NCI-H187 treated with DMSO at 0.1 percent for 48 hours (cell line): ENCODE results near the gene GMPPA.

Experiments used
- DNase-seq: peaks from one replicate; lab custom pipeline; 2025; lab: John Stamatoyannopoulos, UW

GMPPA gene

DNA sequence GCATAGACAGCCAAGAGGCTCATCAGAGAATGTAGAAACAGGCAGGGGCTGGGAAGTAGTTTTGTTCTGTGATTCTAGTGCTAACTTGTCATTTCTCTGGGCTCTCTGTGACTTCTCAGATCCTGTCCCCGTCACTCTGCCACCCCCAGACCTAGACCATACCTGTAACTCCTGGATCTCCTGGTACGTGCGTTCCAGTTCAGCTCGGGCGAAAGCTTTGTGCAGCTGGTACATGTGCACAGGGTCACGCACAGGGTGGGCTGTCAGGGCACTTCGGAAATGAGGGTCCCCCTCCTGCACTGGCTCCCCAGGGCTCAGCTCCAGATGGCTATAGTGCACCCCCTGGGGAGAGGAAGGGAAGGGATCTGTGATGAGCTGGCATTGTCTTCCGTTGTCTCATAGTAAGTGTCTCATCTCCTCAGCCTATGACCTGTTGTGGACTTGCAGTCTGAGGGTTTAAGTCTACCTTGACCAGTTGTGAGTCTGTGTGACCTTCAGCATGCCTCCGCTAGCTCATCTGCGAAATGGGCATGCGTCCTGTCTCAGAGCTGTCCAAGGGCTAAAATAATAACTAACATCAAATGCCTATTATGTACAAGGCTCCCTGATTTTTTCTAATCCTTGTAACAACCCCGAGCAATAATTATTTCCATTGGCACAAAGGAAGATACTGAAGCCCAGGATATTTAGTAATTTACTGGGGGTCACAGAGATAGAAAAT is 42.3 kb downstream of the GMPPA start:
- DNase-seq = no peak

DNA sequence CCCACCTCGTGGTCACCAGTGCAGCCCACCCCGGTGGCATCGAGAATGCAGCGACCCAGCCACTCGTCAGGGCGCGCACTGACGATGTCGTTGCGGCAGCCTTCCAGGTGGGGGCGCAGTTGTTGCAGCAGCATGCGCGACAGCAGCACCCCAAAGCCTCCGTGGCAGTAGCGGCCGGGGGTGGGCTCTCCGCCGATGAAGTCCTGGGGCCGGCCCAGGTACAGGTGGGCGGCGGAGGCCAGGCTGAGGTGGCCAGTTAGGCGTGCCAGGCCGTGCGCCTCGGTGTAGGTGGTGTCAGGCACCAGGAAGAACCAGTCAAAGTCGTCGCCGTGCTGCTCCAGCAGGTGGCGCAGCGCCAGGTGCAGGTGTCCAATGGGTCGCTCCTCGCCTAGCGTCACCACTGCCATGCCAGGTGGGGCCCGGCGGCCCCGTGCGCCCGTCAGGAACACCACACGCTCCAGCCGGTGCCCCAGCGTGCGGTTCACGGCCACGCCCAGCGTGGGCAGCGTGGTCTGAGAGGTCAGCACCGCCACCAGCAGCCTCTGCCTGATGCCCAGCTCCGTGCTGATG is 43.0 kb downstream of the GMPPA start:
- DNase-seq = no peak

DNA sequence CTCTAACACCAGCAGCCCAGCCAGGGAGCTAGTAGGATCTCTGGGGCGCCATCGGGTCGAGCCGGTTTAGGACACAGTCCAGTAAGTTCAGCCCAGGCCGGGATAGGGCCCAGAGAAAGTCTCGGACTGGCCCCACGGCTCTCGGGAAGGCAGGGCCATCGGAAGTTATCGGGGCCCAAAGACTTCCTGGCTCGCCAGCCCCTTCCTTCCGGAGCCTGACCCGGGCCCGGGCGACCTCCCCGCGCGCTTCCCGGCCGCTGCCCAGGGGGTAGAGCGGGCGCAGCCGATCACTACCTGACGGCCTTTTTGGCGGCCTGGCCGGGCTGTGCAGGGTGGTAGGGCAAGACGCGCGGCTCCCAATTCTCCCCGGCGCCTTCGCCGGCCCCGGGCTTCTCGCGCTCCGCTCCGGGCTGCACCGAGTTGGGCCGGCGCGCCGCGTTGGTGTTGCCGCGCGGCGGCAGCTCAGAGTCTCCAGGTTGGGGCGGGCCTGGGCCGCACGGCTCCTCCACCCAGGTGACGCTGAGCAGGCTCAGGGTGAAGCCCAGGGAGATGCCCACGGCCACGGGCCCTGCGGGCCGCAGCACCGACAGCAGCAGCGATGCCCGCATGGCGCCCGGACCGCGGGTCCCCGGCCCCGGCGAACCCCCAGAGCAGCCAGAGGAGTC is 44.4 kb downstream of the GMPPA start:
- no peak for DNase-seq

DNA sequence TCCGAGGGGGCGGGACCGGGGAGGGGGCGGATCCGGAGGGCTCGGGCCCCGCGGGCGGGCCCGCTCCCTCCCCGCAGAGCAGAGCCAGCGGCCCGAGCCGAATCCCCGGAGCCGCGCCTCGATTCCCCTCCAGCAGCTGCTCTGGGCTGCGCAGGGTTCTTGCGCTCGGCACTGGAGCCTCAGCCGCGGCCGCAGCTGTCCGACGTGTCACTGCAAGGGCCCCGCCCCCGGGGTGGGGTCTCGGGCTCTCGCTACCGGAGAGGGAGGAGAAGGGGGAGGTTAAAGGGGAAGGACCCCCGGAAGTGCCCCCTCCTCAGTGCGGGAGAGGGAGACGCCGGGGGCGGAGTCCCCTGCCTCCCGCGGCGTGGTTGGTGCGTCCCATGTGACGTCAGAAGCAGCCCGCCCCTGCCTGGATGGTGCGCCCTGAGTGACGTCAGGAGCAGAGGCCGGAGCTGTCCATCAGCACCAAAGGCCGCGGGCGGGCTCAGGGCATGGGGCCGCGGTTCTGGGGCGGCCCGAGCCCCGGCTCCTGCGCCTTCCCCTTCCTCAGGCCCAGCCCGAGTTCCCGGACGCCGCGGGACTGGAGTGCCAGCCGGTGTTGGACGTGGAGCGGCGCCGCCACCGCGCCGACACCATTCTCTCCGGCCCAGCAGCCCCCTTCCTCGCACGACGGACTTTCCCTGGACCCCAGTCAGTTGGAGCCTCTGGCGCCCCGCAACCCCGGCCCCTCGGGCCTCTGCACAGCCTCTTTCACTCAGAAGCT is 45.1 kb downstream of the GMPPA start, which contains the start of the genes CHPF and TMEM198:
CHPF (minus strand) TSS at position 214 of the 763 bp plus-strand sequence. CDS start 271 bp downstream, outside the sequence.
TMEM198 (plus strand) TSS at position 433 of the 763 bp plus-strand sequence. CDS start 700 bp downstream, outside the sequence.
- DNase-seq = peak; percentile 53

DNA sequence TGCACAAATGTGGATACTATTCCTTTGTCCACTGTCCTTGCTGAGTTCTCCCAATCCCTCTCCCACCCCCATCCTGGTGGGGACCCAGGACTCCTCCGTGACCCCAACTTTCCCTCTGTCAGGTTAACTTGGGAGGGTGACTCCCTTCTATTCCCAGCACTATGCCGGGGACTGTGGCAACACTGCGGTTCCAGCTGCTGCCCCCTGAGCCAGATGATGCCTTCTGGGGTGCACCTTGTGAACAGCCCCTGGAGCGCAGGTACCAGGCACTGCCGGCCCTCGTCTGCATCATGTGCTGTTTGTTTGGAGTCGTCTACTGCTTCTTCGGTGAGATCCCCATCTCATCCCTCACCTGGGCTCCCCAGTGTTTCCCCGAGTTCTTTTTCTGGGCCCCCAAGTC is 45.9 kb downstream of the GMPPA start:
- DNase-seq = no peak

DNA sequence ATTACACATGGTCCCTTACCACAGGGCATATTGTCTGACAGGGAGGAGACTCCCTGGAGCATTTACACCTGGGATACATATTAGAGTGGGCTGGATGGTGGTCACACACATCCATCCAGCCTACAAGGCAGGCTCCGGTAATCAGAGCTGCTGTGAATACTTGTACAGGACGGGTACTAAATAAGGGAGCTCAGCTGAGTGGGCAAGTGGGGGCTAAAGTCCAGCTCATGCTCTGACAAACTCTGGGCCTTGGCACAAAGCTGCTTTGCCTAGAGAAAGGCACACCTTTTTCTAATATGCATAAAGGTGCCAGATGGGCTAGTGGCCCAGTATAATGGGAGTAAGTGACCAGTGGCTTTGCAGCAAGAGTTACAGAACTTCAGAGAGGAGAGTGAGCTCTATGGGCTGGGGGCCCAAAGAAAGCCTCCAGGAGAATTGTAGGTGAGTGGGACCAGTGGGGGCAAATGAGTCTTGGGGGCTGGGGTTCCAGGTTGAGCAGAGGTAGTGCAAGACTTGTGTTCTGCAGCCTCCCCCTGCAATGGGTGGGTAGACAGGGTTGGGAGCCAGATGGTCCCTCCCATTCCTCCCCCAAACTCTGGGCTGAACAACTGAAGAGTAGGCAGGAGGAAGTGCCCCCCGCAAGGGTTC is 46.7 kb downstream of the GMPPA start:
- DNase-seq = no peak

DNA sequence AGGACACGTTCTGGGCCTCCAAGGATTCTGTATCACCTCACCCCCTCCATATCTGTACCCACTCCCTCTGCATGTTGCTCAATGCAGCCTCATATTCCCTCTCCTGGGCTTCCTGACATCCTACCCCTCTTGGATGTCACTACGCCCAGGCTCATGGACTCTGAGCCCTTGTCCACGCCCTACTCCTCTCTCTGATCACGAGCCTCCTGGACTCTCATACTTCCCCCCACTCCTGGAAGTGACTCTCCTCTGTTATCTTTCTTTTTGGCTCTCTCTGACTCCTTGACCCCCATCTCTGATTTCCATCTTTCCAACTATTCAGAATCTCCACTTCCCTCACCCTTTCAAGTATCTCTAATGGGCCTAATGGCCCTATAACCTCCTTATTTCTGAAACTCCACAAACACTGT is 47.3 kb downstream of the GMPPA start:
- DNase-seq = no peak

DNA sequence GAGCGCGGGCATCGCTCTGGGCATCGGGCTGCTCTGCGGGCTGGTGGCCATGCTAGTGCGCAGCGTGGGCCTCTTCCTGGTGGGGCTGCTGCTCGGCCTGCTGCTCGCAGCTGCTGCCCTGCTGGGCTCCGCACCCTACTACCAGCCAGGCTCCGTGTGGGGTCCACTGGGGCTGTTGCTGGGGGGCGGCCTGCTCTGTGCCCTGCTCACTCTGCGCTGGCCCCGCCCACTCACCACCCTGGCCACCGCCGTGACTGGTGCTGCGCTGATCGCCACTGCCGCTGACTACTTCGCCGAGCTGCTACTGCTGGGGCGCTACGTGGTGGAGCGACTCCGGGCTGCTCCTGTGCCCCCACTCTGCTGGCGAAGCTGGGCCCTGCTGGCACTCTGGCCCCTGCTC is 48.9 kb downstream of the GMPPA start:
- DNase-seq = no peak

DNA sequence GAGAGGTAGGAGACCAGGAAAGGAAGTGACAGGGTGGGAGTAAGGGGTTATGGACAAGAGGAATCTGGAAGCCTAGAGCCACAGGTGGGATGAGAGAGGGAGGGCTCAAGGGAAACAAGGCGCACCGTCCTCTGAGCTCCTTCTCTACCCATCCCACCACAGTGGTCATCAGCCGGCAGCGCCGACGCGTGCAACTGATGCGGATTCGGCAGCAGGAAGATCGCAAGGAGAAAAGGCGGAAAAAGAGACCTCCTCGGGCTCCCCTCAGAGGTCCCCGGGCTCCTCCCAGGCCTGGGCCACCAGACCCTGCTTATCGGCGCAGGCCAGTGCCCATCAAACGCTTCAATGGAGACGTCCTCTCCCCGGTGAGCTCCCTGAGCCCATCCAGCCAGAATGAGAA is 50.3 kb downstream of the GMPPA start:
- no peak for DNase-seq

DNA sequence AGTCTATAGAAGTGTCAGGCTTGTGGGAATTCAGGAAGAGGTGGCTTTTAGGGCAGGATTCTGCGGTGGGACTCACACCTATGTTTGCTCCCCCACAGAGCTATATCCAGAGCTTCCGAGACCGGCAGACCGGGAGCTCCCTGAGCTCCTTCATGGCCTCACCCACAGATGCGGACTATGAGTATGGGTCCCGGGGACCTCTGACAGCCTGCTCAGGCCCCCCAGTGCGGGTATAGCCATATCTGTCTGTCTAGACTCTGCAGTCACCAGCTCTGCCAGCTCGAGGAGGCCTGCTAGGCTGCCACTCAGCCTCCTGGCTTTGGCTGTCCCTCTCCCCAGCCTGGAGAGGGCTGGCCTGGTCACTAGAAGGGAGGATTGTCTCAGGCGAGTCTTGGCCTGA is 50.9 kb downstream of the GMPPA start:
- DNase-seq = no peak

DNA sequence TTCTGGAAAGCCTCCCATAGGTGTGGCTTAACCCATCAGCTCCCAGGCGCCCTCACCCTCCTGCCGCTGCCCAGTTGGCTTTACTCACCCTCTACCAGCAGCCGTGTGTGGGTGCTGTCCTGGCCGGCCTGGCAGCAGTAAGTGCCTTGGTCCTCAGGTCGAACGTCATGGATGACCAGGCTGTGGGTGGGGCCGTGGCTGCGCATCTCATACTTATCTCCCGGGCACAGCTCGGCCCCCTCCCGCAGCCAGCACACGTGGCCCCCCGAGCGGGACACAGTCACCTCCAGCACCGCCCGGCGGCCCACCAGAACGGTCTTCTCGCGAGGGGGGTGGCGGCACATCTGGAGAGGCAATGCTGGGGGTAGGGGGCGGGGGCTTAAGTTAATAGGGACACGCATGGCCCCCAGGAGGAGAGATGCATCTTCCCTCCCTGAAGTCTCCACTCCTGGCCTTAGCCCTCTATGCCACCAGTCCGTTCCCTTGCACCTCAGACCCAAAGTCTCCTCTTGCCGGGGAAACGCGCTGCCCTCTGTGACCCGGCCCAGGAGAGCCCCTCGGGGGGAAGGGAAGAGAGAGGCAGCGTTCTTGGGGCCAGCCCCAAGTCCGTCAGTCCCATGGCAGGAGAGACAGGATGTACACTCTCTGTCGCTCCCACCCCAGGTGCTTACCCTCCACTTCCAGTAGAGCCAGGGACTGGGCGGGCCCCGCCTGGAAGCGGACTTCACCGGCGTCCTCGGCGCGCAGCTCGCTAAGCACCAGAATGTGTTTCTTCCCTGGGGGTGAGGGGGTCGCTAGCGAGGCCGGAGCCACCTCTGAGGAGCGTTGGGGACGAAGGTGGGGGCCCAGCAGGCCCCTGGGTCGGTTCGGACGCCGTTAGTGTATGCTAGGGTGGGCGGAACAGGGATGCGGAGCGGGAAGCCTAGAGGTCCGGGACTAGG is 53.0 kb downstream of the GMPPA start:
- DNase-seq = no peak

DNA sequence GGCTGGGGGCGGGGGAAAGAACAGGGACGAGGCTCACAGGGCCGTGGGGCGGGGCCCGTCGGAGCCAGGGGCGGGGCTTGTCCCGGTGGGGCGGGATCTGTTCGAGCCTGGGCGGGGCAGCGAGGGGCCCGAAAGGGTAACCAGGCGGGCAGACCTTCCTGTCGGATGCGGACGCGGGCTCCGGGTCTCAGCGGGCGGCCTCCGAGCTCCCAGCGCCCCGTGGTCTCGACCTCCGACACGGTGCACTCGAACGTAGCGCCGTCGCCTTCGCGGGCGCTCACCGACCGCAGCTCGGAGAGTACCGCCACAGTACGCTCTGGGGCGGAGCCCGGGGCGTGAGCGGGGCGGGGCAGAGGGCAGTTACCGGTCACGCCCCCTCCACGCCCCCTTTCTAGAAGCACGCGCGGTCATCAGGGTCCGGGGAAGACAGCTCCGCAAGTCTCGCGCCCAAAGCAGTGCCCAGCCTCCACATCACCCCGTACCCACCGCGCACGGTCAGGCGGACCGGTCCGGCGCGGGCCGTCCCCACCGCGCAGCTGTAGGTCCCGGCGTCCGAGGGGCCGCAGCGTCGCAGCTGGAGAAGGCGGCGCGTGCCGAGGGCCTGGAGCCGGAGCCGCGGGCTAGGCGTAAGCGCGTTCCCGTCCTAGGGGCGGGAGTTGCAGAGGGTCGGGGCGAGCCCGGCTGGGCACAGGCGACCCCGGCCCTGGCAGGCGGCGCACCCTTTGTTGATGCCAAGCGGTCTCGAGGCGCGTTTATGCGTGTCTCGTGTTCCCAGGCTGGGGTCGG is 53.9 kb downstream of the GMPPA start:
- DNase-seq = no peak

DNA sequence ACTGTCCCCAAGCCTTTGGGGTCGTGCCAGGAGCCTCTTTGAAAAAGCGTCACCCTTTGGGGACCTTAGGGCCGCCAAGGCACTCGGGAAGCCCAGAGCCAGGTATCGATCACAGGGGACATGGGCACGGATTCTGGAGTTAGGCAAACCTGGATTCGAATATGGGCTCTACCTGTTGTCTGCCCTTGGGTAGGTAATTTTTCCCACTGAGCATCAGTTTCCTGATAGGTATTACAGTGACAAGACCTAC is 54.4 kb downstream of the GMPPA start:
- no peak for DNase-seq

DNA sequence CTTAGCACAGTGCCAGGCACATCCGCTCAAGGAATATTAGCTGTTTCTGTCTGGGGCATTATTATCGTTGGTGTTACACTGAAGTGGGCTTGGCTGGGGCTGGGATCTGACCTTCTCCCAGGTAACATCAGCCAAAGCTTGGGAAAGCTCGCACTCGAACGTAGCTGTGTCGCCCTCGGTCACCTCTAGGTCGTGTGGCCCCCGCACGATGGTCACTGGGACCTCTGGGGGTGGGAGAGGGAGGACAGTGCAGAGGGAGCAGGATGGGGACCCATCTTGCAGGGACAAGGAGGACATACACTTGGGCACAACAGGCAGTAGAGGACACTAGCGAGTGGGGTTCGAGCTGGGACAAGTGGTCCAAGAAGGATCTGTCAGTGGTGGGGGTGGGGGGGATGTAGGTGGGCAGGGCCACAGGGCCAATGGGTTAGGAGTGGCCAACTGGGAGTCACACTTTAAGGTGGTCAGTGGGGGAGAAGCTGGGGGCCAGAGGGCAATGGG is 54.8 kb downstream of the GMPPA start:
- DNase-seq = no peak

DNA sequence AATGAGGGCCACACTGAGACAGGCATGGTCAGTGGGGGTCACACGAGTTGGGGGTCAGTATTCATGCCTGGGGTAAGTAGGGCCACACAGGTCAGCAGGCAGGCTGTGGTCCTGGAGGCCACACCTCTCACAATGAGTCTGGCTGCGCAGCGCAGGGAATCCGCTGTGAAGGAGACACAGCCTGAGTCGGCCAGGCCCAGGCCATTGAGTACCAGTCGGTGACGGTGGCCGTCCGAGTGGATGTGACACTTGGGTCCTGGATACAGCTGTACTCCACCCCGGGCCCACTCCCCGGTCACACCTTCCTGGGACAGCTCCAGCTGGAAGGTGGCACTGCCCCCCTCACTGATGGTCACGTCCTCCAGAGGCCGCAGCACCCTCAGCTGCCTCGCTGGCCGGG is 55.7 kb downstream of the GMPPA start:
- no peak for DNase-seq

DNA sequence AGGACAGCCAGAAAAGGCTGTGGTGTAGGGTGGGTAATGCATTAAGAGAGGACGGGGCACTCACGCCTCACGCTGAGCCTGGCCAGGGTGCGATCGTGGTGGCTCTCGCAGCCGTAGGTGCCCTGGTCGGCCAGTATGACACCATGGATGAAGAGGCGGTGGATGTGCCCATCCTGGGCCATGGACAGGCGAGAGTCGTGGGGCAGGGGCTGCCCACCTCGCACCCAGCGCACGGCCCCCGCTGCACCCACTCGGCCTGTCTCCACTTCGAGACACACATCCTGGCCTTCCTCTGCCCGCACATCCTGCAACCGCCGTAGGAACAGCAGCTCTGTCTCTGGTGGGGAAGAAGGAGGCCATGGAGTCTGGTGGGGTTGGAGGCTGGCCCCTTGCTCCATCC is 57.3 kb downstream of the GMPPA start:
- DNase-seq = no peak

DNA sequence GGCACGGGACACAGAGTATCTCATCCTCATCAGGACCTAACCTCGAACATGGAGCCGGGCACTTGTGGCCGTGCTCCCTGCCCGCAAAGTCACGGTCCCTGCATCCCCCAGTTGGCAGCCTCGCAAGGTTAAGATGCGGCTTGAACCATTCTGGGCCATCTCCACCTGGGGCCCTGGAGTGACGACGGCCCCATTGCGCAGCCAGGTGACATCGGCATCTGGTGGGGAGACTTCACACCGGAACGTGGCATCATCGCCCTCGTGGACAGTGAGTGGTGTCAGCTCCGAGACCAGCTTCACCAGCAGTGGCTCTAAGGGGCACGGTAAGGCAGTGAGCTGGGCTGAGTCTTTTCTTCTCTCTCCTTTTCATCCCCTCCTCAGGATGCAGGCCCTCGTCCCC is 57.7 kb downstream of the GMPPA start:
- DNase-seq = no peak
